Astrocyte (in vitro differentiated cells and primary cell): ENCODE results near the gene CHMP4B.

Experiments used
- CTCF ChIP-seq: IDR thresholded peaks from 2 replicates; pipeline ENCODE4 v1.5.1; 2011; ENCODE audit warnings: low read depth, mild to moderate bottlenecking, inconsistent platforms, low read length, moderate library complexity; ENCODE audit not compliant: insufficient read depth
- EZH2 ChIP-seq: IDR thresholded peaks from 2 replicates; pipeline ENCODE4 v1.6.1; 2012; ENCODE audit warnings: mild to moderate bottlenecking, low read length, inconsistent platforms; ENCODE audit not compliant: insufficient read depth

GRCh38 chr20:33785503-33785902 lies 25.6 kb upstream of the CHMP4B start:
- TF ChIP-seq CTCF = no peak
- no peak for TF ChIP-seq EZH2
